GM08714 (cell line): ENCODE data around the gene PARN.
A peak's percentile ranks its signal among the peaks of the same experiment; 100 is the strongest.

Experiments used
- H3K4me3 ChIP-seq: fragments of 200-500 bp; sonication (Bioruptor generic); 2 replicates; pipeline ENCODE4 v1.5.1; 2014; ENCODE audit warnings: mild to moderate bottlenecking, low read length, inconsistent platforms
- ZNF274 ChIP-seq: IDR thresholded peaks from 2 replicates; pipeline ENCODE4 v1.6.1; 2012; ENCODE audit warnings: mild to moderate bottlenecking, low read depth, low read length

Gene PARN

GRCh38 chr16:14511800-14512135 is 118.3 kb downstream of the PARN start:
- TF ChIP-seq ZNF274 = no peak
- no peak overlapping the region for H3K4me3 ChIP-seq

GRCh38 chr16:14510939-14511799 is 118.9 kb downstream of the PARN start:
- H3K4me3 ChIP-seq = no peak overlapping the region
- TF ChIP-seq ZNF274 = no peak

DNA sequence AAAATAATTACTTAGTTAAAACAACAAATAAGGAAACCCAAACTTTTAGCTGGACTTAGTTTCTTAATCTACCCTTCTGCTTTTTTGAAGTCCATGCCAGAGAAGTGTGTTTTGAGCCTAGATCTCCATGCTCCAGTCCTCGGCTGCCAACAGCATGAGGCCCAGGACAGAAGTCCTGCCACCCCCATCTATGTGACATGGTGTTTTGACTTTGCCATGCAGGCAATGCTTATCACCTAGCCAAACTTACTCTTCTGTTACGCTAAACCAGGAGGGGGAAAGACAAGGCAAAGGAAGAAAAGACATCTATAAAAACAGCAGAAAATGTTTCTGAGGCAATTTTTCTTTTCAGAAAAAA is 119.5 kb downstream of the PARN start:
- TF ChIP-seq ZNF274 = no peak
- no peak overlapping the region for H3K4me3 ChIP-seq

GRCh38 chr16:14509675-14510132 is 120.4 kb downstream of the PARN start:
- TF ChIP-seq ZNF274 = no peak
- no peak overlapping the region for H3K4me3 ChIP-seq

- no peak overlapping the region for H3K4me3 ChIP-seq
- TF ChIP-seq ZNF274 = no peak
Observed at GRCh38 chr16:14509055-14509454, 121.0 kb downstream of the PARN start.

DNA sequence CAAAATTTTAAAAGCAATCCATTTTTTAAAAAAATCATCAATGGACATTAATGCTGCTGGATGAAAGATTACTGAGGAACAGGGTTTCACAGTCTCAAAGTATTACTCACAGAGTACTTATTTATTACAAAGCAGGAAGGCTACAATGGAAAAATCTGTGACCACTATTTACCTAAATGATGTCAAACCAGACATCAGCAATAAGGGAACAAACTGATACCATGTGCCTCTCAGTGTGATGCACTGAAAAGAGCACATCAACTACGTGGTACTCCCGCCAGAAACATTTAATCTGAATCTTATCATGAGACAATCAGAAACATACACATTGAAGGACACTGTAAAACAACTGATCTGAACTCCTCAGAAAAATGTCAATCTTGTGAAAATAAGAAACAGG is 124.2 kb downstream of the PARN start:
- no peak for TF ChIP-seq ZNF274
- no peak overlapping the region for H3K4me3 ChIP-seq

DNA sequence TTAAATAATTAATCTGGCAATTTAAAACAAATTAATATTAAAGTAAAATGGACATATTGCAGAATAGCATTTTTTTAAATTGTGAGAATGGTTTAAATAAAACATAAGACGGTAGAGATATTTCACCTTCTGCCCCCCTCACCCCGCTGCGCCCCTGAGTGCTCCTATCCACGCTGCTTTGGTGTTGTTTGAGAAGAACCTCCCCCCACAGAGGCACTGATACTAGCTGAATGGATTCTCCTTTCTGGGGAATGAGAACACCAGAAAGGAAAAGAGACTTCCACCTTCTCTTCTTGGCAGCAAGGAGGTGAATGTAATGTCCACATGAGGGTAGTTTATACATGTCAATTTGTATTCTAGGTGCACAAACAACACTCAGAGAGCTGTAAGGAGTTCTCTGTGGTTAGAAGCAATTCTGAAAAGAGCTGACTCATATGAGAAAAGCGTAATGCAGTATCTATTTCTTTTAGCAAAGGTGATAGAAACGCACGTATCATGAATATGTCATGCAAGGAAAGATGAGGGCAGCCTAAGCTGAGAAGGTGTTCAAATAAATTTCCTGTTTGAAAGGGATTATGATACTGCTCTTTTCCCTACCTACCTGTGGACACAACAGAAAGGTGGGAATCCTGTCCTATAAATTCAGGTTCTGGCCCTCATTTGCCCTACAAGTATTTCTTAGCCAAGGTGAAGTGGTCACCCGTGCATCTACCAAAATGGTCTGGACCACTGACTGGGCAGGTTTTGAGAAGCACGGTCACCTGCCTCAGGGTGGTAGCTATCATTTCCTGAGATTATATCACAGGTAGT is 126.9 kb downstream of the PARN start:
- TF ChIP-seq ZNF274 = no peak
- H3K4me3 ChIP-seq = peak overlapping the region; percentile 26; the same call in 1 of the 2 replicates

GRCh38 chr16:14502256-14502875 is 127.7 kb downstream of the PARN start:
- TF ChIP-seq ZNF274 = no peak
- no peak overlapping the region for H3K4me3 ChIP-seq

GRCh38 chr16:14501331-14502255 is 128.5 kb downstream of the PARN start:
- no peak overlapping the region for H3K4me3 ChIP-seq
- TF ChIP-seq ZNF274 = no peak

- no peak for TF ChIP-seq ZNF274
- H3K4me3 ChIP-seq = no peak overlapping the region
Observed at GRCh38 chr16:14500791-14501190, 129.3 kb downstream of the PARN start.

GRCh38 chr16:14499110-14499509 is 130.9 kb downstream of the PARN start:
- H3K4me3 ChIP-seq = no peak overlapping the region

DNA sequence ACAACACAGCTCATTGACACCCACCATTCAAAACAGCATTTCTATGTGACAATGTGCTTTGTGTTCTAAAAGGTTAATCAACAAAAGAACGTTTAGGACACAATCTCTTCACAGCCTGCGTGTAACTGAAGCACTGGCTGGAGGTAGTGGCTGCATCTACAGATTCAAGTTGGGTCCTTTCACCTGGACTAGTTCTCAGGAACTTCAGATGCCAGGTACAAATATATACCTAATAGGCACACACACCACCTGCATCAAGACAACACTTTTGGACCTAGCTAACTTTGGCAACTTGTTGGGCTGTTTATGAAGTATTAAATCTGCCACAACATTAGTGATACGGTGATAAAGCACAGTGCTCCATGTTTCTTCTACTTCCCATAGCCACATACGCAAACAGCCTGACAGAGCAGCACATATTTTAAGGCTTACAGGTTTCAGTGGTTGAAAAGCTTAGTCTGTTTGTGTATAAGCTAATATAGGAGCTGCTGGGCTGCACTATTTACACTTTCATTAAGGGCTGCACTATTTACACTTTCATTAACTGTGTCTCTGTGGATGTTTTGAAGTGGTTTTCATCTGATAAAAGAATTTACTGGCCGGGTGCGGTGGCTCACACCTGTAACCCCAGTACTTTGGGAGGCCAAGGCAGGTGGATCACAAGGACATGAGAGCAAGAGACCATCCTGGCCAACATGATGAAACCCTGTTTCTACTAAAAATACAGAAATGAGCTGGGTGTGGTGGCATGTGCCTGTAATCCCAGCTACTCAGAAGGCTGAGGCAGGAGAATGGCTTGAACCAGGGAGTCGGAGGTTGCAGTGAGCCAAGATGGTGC is 132.6 kb downstream of the PARN start:
- no peak for TF ChIP-seq ZNF274
- no peak overlapping the region for H3K4me3 ChIP-seq

More at GRCh38 chr16:14499110-14499509, 130.9 kb downstream of the PARN start:
- TF ChIP-seq ZNF274 = no peak

DNA sequence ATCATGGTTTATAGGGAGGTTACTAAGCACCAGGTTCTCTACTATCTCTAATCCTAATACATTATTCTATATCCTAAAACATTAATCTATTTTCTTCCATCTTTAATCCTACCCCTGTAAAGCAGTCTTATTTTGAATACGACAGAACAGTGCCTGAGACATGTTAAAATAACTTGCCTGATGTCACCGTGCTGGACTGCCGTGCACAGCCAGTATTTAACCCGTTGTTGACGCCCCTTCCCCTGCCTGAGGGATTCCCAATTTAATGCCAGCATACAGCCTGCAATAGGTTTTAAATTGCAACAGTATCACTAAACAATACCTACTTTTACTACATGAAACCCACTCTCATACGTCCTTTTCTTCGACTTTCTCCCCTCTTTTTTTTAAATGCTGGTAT is 133.3 kb downstream of the PARN start:
- no peak overlapping the region for H3K4me3 ChIP-seq
- no peak for TF ChIP-seq ZNF274
